Measurements from ENCODE around the gene ANLN.

ANLN gene

DNA sequence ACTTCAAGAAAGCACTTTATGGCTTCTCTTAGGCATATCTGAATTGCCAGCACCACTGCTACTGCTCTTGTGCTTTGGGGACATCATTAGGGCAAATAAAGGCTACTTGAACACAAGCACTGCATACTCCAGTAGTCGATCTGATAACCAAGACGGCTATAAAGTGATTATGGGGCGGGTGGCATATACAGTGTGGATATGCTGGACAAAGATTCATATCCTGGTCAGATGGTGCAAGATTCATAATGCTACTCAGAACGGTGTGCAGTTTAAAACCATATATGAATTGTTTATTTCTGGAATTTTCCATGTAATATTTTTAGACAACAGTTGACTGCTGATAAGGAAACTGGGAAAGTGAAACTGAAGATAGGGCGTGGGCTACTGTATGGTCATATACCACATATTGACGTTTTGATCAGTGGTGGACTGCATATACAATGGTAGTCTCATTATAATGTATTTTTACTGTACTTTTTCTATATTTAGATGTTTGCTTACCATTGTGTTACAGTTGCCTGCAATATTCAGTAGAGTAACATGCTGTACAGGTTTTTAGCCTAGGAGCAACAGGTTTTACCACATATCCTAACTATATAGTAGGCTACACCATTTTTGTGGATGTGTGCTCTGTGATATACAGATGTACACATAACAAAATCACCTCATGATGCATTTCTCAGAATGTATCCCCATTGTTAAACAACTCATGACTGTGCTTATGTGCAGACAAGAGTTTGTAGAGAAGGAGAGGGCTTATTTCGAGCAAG is 15.2 kb downstream of the ANLN start:
- H3K4me3 ChIP-seq (ENCODE audit: low read length) = no peak overlapping the region
- H3K27me3 ChIP-seq (ENCODE audit: control insufficient read depth, insufficient read depth, low read length) = no peaks in the 10 kb centered on the region
- no peak overlapping the region for H3K27ac ChIP-seq (ENCODE audit: low read depth, low read length)
- no peak overlapping the region for H3K9ac ChIP-seq (ENCODE audit: low read length)
- no peaks in the 10 kb centered on the region for H3K36me3 ChIP-seq (ENCODE audit: control insufficient read depth, insufficient read depth, low read length)
- H3K4me1 ChIP-seq (ENCODE audit: control insufficient read depth, insufficient read depth, low read length) = no peaks in the 10 kb centered on the region

DNA sequence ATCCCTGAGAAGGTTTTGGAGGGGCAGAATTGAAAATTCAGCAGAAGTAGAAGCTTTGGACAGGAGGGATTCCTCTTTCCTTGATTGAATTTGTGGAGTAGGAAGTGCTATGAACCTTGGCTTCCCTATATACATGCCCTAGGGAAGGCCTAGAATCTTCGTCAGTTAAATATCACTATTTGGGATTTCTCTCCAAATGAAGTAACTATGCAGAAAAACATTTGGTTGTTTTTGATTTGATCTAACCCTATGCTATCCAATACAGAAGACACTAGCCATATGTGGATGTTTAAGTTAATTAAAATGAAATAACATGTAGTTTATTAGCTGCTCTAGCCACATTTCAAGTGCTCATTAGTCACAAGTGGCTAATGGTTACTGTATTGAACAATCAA is 15.7 kb downstream of the ANLN start:
- H3K27ac ChIP-seq (ENCODE audit: low read depth, low read length) = no peak overlapping the region
- H3K9ac ChIP-seq (ENCODE audit: low read length) = no peak overlapping the region
- no peaks in the 10 kb centered on the region for H3K27me3 ChIP-seq (ENCODE audit: control insufficient read depth, insufficient read depth, low read length)
- no peaks in the 10 kb centered on the region for H3K36me3 ChIP-seq (ENCODE audit: control insufficient read depth, insufficient read depth, low read length)
- no peaks in the 10 kb centered on the region for H3K4me1 ChIP-seq (ENCODE audit: control insufficient read depth, insufficient read depth, low read length)
- H3K4me3 ChIP-seq (ENCODE audit: low read length) = no peak overlapping the region

DNA sequence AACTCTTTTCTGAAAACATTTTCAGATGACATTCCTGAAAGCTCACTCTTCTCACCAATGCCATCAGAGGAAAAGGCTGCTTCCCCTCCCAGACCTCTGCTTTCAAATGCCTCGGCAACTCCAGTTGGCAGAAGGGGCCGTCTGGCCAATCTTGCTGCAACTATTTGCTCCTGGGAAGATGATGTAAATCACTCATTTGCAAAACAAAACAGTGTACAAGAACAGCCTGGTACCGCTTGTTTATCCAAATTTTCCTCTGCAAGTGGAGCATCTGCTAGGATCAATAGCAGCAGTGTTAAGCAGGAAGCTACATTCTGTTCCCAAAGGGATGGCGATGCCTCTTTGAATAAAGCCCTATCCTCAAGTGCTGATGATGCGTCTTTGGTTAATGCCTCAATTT is 16.5 kb downstream of the ANLN start:
- Histone ChIP-seq H3K4me1 (ENCODE audit: control insufficient read depth, insufficient read depth, low read length) (no peaks in the 10 kb centered on the region), H3K9ac (ENCODE audit: low read length) (no peak overlapping the region), H3K4me3 (ENCODE audit: low read length) (no peak overlapping the region), H3K27me3 (ENCODE audit: control insufficient read depth, insufficient read depth, low read length) (no peaks in the 10 kb centered on the region), H3K36me3 (ENCODE audit: control insufficient read depth, insufficient read depth, low read length) (no peaks in the 10 kb centered on the region), H3K27ac (ENCODE audit: low read depth, low read length) (no peak overlapping the region)

DNA sequence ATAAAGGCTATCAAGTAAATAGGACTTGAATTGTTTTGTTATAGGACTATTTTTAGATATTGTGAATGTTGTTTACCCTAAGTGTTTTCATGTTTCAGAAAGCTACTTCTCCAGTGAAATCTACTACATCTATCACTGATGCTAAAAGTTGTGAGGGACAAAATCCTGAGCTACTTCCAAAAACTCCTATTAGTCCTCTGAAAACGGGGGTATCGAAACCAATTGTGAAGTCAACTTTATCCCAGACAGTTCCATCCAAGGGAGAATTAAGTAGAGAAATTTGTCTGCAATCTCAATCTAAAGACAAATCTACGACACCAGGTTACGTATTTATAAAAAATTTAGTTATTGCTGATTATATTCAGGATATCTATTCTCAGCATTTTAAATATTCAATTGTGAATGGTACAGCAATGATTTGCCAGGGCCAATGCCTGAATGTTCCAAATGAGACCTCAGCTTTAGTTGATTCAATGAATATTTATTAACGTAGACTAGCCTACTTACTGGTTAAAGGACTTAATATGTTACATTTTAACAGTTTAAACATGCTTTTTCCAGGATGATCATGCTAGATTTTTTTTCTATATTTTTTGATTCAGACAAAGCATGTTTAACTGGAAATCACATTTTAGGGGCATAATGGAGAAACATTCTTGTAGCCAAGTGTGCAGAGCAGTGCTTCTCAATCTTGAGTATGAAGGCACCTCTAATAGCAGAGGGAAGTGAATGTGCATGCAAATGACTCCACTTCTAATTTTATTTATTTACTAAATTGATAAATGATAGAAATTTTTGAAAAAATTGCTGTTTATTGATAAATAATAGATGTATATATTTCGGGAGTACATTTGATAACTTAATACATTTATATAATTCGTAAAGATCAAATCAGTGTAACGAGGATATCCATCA is 18.2 kb downstream of the ANLN start:
- no peaks in the 10 kb centered on the region for H3K27me3 ChIP-seq (ENCODE audit: control insufficient read depth, insufficient read depth, low read length)
- H3K4me1 ChIP-seq (ENCODE audit: control insufficient read depth, insufficient read depth, low read length) = no peaks in the 10 kb centered on the region
- no peak overlapping the region for H3K4me3 ChIP-seq (ENCODE audit: low read length)
- H3K27ac ChIP-seq (ENCODE audit: low read depth, low read length) = no peak overlapping the region
- H3K36me3 ChIP-seq (ENCODE audit: control insufficient read depth, insufficient read depth, low read length) = peaks cover 2% of the 10 kb centered on the region
- H3K9ac ChIP-seq (ENCODE audit: low read length) = no peak overlapping the region

DNA sequence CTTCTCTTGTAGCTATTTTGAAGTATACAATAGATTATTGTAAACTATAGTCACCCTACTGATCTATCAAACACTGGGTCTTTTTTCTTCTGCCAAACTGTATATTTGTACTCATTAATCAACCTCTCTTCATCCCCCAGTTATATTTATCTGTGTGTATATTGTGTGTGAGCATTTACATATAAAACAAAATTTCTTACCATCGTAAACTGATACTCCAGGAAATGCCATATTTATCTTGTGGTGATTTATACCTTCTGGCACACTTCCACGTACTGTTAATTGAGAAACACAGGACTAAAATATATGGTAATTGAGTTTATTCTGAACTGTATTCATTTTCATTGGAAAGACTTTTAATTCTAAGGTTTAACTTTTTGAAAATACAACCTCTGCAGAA is 18.9 kb downstream of the ANLN start:
- Histone ChIP-seq H3K9ac (ENCODE audit: low read length) (no peak overlapping the region), H3K4me3 (ENCODE audit: low read length) (no peak overlapping the region), H3K4me1 (ENCODE audit: control insufficient read depth, insufficient read depth, low read length) (no peaks in the 10 kb centered on the region), H3K36me3 (ENCODE audit: control insufficient read depth, insufficient read depth, low read length) (peaks cover 2% of the 10 kb centered on the region), H3K27ac (ENCODE audit: low read depth, low read length) (no peak overlapping the region), H3K27me3 (ENCODE audit: control insufficient read depth, insufficient read depth, low read length) (no peaks in the 10 kb centered on the region)

DNA sequence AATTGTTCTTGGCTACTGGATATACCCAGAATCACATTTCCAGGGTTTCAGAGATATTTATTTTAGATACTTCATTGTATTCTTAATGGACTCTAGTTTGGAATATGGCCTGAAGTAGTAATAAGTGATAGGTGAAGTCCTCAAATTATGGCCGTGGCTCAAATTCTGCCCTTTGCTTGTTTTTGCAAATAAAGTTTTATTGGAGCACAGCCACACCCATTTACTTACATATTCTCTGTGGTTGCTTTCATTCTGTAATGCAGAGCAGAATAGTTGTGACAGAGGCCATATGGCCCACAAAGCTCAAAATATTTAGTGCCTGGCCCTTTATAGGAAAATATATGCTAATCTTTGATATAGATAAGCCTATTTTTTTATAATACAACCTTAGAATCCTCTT is 19.5 kb downstream of the ANLN start:
- Histone ChIP-seq H3K4me1 (ENCODE audit: control insufficient read depth, insufficient read depth, low read length) (no peaks in the 10 kb centered on the region), H3K4me3 (ENCODE audit: low read length) (no peak overlapping the region), H3K36me3 (ENCODE audit: control insufficient read depth, insufficient read depth, low read length) (peaks cover 2% of the 10 kb centered on the region), H3K27ac (ENCODE audit: low read depth, low read length) (no peak overlapping the region), H3K27me3 (ENCODE audit: control insufficient read depth, insufficient read depth, low read length) (no peaks in the 10 kb centered on the region), H3K9ac (ENCODE audit: low read length) (no peak overlapping the region)

DNA sequence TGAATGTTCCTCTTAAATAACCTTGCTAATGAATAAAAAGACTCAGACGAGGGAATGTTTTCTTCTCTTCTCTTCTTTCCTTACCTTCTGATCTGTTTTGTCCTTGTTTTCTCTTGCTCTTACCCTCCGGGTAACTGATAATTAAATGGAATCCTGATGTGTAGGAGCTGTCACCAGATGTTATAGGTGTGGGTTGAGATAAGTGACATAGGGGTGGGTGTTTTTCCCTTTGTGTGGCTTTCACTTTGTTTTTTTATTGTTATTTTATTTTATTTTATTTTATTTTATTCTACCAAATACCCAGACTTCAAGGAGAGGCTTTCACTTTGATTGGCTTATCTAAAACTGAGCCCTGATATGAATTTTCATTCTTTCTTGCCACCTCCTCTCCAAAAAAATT is 25.5 kb downstream of the ANLN start:
- H3K9ac ChIP-seq (ENCODE audit: low read length) = no peak overlapping the region
- H3K4me1 ChIP-seq (ENCODE audit: control insufficient read depth, insufficient read depth, low read length) = no peaks in the 10 kb centered on the region
- no peak overlapping the region for H3K27ac ChIP-seq (ENCODE audit: low read depth, low read length)
- peaks cover 2% of the 10 kb centered on the region for H3K36me3 ChIP-seq (ENCODE audit: control insufficient read depth, insufficient read depth, low read length)
- H3K27me3 ChIP-seq (ENCODE audit: control insufficient read depth, insufficient read depth, low read length) = no peaks in the 10 kb centered on the region
- H3K4me3 ChIP-seq (ENCODE audit: low read length) = no peak overlapping the region

DNA sequence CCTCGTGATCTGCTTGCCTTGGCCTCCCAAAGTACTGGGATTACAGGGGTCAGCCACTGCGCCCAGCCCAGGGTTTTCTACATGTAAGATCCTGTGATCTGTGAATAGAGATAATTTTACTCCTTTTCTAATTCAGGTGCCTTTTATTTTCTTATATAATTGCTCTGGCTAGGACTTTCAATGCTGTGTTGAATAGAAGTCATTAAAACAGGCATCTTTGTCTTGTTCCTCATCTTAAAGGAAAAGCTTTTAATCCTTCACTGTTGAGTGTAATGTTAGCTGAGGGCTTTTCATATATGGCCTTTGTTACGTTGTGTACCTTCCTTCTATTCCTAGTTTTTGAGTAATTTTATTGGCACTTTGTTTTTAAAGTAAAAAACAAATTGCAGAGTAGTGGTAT is 26.6 kb downstream of the ANLN start:
- no peaks in the 10 kb centered on the region for H3K4me1 ChIP-seq (ENCODE audit: control insufficient read depth, insufficient read depth, low read length)
- H3K9ac ChIP-seq (ENCODE audit: low read length) = no peak overlapping the region
- H3K27me3 ChIP-seq (ENCODE audit: control insufficient read depth, insufficient read depth, low read length) = no peaks in the 10 kb centered on the region
- no peak overlapping the region for H3K27ac ChIP-seq (ENCODE audit: low read depth, low read length)
- H3K36me3 ChIP-seq (ENCODE audit: control insufficient read depth, insufficient read depth, low read length) = peaks cover 2% of the 10 kb centered on the region
- H3K4me3 ChIP-seq (ENCODE audit: low read length) = no peak overlapping the region

DNA sequence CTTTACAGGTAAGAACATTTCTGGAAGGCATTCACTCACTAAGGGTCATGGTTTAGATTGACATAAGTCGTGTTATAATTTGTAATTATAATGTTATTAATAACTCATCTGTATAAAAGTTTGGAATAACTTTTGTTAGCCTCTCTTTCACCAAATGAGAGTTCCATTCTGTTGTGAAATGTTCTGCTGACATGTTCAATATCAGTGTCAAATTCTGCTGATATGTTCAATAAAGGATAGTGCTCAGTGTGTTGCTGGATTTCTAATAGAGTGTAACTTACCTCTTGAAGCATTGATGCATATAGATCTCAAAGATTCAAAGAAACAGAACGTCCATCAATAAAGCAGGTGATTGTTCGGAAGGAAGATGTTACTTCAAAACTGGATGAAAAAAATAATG is 30.6 kb downstream of the ANLN start:
- Histone ChIP-seq H3K4me1 (ENCODE audit: control insufficient read depth, insufficient read depth, low read length) (no peaks in the 10 kb centered on the region), H3K27me3 (ENCODE audit: control insufficient read depth, insufficient read depth, low read length) (no peaks in the 10 kb centered on the region), H3K9ac (ENCODE audit: low read length) (no peak overlapping the region), H3K27ac (ENCODE audit: low read depth, low read length) (no peak overlapping the region), H3K4me3 (ENCODE audit: low read length) (no peak overlapping the region), H3K36me3 (ENCODE audit: control insufficient read depth, insufficient read depth, low read length) (no peaks in the 10 kb centered on the region)

DNA sequence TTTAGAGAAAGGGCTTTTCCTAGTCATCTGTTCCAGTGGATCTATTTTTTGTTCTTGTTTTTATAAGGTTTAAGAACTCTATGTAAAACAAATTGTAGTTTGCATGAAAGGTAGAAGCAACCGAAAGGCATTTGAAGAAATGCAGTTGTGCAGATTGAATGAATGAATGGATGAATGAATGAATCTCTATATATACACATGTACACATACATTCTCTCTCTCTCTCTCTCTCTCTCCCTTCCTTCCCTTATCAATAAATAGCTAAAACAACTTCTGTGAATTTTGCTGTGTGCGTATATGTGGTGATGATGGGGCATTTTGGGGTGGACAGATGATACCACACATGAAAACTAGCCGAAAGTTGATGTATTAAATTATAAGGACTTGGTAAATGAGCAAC is 32.4 kb downstream of the ANLN start:
- Histone ChIP-seq H3K27me3 (ENCODE audit: control insufficient read depth, insufficient read depth, low read length) (no peaks in the 10 kb centered on the region), H3K9ac (ENCODE audit: low read length) (no peak overlapping the region), H3K36me3 (ENCODE audit: control insufficient read depth, insufficient read depth, low read length) (no peaks in the 10 kb centered on the region), H3K27ac (ENCODE audit: low read depth, low read length) (no peak overlapping the region), H3K4me3 (ENCODE audit: low read length) (no peak overlapping the region), H3K4me1 (ENCODE audit: control insufficient read depth, insufficient read depth, low read length) (no peaks in the 10 kb centered on the region)

DNA sequence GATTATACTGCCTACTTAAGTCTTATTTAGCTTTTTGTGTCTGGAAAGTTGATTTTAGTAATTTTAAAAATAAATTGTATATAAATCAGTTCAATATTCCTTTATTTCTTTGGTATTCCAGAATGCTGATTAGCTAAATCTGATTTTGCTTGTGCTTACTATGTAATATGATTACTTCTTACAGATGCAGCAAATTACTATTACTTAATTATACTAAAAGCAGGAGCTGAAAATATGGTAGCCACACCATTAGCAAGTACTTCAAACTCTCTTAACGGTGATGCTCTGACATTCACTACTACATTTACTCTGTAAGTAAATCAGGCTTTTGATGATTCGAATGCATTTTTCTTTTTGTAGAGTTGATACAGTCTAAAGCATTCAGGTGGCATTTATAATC is 34.0 kb downstream of the ANLN start:
- Histone ChIP-seq H3K27me3 (ENCODE audit: control insufficient read depth, insufficient read depth, low read length) (no peaks in the 10 kb centered on the region), H3K36me3 (ENCODE audit: control insufficient read depth, insufficient read depth, low read length) (no peaks in the 10 kb centered on the region), H3K4me3 (ENCODE audit: low read length) (no peak overlapping the region), H3K9ac (ENCODE audit: low read length) (no peak overlapping the region), H3K4me1 (ENCODE audit: control insufficient read depth, insufficient read depth, low read length) (no peaks in the 10 kb centered on the region), H3K27ac (ENCODE audit: low read depth, low read length) (no peak overlapping the region)

DNA sequence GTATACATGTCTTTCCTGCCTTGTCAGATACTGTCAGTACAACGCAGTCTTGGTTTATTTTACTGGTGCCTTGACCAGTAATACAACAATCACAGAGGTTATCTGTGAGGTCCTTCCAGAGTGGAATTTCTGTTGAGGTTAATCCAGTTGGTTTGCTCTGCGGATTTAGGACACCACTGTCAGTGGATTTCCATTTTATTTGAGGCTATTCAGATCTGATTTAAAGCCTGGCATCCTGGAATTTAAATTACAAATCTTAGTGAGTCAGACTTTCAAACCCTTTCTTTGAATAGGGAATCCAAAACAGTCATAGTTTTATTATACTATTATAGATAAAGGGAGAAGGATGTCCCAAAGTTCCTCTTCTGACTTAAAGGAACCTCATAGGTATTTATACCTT is 40.5 kb downstream of the ANLN start:
- H3K4me3 ChIP-seq (ENCODE audit: low read length) = no peak overlapping the region
- no peaks in the 10 kb centered on the region for H3K36me3 ChIP-seq (ENCODE audit: control insufficient read depth, insufficient read depth, low read length)
- no peak overlapping the region for H3K27ac ChIP-seq (ENCODE audit: low read depth, low read length)
- H3K9ac ChIP-seq (ENCODE audit: low read length) = no peak overlapping the region
- H3K4me1 ChIP-seq (ENCODE audit: control insufficient read depth, insufficient read depth, low read length) = no peaks in the 10 kb centered on the region
- H3K27me3 ChIP-seq (ENCODE audit: control insufficient read depth, insufficient read depth, low read length) = no peaks in the 10 kb centered on the region

DNA sequence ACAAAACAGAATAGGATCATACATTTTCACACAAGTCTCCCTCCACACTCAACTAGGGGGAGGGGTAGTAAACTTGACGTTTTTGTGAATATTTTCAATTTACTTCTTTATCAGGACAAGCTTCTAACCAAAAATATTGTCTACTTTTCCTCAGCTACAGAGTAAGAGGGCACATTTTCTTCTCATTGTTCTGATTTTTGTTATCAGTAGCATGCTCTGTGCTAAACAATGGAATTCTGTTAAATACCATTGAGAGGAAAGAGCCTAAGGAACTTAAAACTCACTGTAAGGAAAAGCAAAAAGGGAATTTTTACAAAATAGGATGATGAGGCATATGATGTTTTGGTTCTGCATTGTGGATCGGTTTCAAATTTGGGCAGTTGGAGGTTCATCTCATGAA is 41.2 kb downstream of the ANLN start:
- H3K4me1 ChIP-seq (ENCODE audit: control insufficient read depth, insufficient read depth, low read length) = no peaks in the 10 kb centered on the region
- no peak overlapping the region for H3K27ac ChIP-seq (ENCODE audit: low read depth, low read length)
- no peaks in the 10 kb centered on the region for H3K27me3 ChIP-seq (ENCODE audit: control insufficient read depth, insufficient read depth, low read length)
- H3K36me3 ChIP-seq (ENCODE audit: control insufficient read depth, insufficient read depth, low read length) = no peaks in the 10 kb centered on the region
- no peak overlapping the region for H3K9ac ChIP-seq (ENCODE audit: low read length)
- no peak overlapping the region for H3K4me3 ChIP-seq (ENCODE audit: low read length)
